GM08714 (cell line): ENCODE measurements around the gene PSD.

ENCODE experiments used
- H3K4me3 ChIP-seq: fragments of 200-500 bp; sonication (Bioruptor generic); 2 replicates; pipeline ENCODE4 v1.5.1; 2014; ENCODE audit warnings: mild to moderate bottlenecking, low read length, inconsistent platforms
- ZNF274 ChIP-seq: IDR thresholded peaks from 2 replicates; pipeline ENCODE4 v1.6.1; 2012; ENCODE audit warnings: mild to moderate bottlenecking, low read depth, low read length

The PSD gene

GRCh38 chr10:102431452-102432124 is 13.0 kb upstream of the PSD start:
- H3K4me3 ChIP-seq, result peak overlapping the region; percentile 80
- no peak for TF ChIP-seq ZNF274

GRCh38 chr10:102429468-102429867 is 10.9 kb upstream of the PSD start:
- TF ChIP-seq ZNF274, result no peak
- H3K4me3 ChIP-seq, result no peak overlapping the region

- H3K4me3 ChIP-seq, result no peak overlapping the region
- no peak for TF ChIP-seq ZNF274
Observed at GRCh38 chr10:102426803-102427287, 8.3 kb upstream of the PSD start.

- no peak overlapping the region for H3K4me3 ChIP-seq
- TF ChIP-seq ZNF274, result no peak
Observed at GRCh38 chr10:102425444-102425843, 6.9 kb upstream of the PSD start.

- no peak for TF ChIP-seq ZNF274
- no peak overlapping the region for H3K4me3 ChIP-seq
Observed at GRCh38 chr10:102424916-102425315, 6.3 kb upstream of the PSD start.

- no peak for TF ChIP-seq ZNF274
- H3K4me3 ChIP-seq, result no peak overlapping the region
Observed at GRCh38 chr10:102424145-102424544, 5.6 kb upstream of the PSD start.

GRCh38 chr10:102423372-102423968 is 4.9 kb upstream of the PSD start:
- H3K4me3 ChIP-seq, result no peak overlapping the region
- TF ChIP-seq ZNF274, result no peak

GRCh38 chr10:102422545-102423129 is 4.1 kb upstream of the PSD start:
- H3K4me3 ChIP-seq, result peak overlapping the region; percentile 74; the same call in 1 of the 2 replicates
- TF ChIP-seq ZNF274, result no peak

GRCh38 chr10:102421757-102422512 is 3.4 kb upstream of the PSD start:
- no peak for TF ChIP-seq ZNF274

GRCh38 chr10:102421507-102421756 is 2.8 kb upstream of the PSD start:
- no peak for TF ChIP-seq ZNF274
- peak overlapping the region; percentile 74 for H3K4me3 ChIP-seq

More at GRCh38 chr10:102421757-102422512, 3.4 kb upstream of the PSD start:
- peak overlapping the region; percentile 74 for H3K4me3 ChIP-seq

- H3K4me3 ChIP-seq, result peak within 1 kb of the TSS; percentile 74
- TF ChIP-seq ZNF274, result no peak
Observed at GRCh38 chr10:102420714-102421506, 2.3 kb upstream of the PSD start, which contains the start of gene FBXL15. FBXL15 (plus strand) TSS chr10:102420836; CDS start chr10:102421130, 294 bp downstream.

GRCh38 chr10:102420181-102420713 is 1.7 kb upstream of the PSD start:
- TF ChIP-seq ZNF274, result no peak

More at GRCh38 chr10:102420181-102420713, 1.7 kb upstream of the PSD start:
- peak overlapping the region; percentile 74 for H3K4me3 ChIP-seq
